GM04503 (cell line): Measurements from ENCODE around the gene GPR139.

ENCODE experiments used
- DNase-seq: peaks from one replicate; pipeline ENCODE4 v3.0.0-alpha.2; 2012; ENCODE audit warnings: low read depth

Gene GPR139

GRCh38 chr16:20053336-20053735, 20.4 kb downstream of the GPR139 start:
- no peak for DNase-seq

GRCh38 chr16:20051611-20052010, 22.1 kb downstream of the GPR139 start:
- DNase-seq: no peak

GRCh38 chr16:20051147-20051546, 22.5 kb downstream of the GPR139 start:
- no peak for DNase-seq

- DNase-seq: no peak
These were observed 23.9 kb downstream of the GPR139 start for GRCh38 chr16:20049831-20050230.

GRCh38 chr16:20045886-20046285, 27.8 kb downstream of the GPR139 start:
- DNase-seq: no peak

GRCh38 chr16:20042848-20043247, 30.8 kb downstream of the GPR139 start:
- DNase-seq: no peak

- DNase-seq: no peak
These were observed 31.6 kb downstream of the GPR139 start for GRCh38 chr16:20041924-20042596.

GRCh38 chr16:20040011-20040410, 33.7 kb downstream of the GPR139 start:
- DNase-seq: no peak

GRCh38 chr16:20029611-20030010, 44.1 kb downstream of the GPR139 start:
- no peak for DNase-seq

- no peak for DNase-seq
These were observed 47.2 kb downstream of the GPR139 start for GRCh38 chr16:20026361-20027072.

- DNase-seq: no peak
These were observed 50.5 kb downstream of the GPR139 start for GRCh38 chr16:20023190-20023589.

- DNase-seq: no peak
These were observed 52.7 kb downstream of the GPR139 start for GRCh38 chr16:20020976-20021375.

- no peak for DNase-seq
These were observed 53.6 kb downstream of the GPR139 start for GRCh38 chr16:20020083-20020482.

GRCh38 chr16:20016234-20016633, 57.5 kb downstream of the GPR139 start:
- no peak for DNase-seq

- no peak for DNase-seq
These were observed 68.8 kb downstream of the GPR139 start for GRCh38 chr16:20004931-20005330.

- DNase-seq: no peak
These were observed 70.8 kb downstream of the GPR139 start for GRCh38 chr16:20002936-20003335.

GRCh38 chr16:20001856-20002707, 71.6 kb downstream of the GPR139 start:
- no peak for DNase-seq

GRCh38 chr16:19997734-19998133, 76.0 kb downstream of the GPR139 start:
- no peak for DNase-seq

- DNase-seq: no peak
These were observed 76.4 kb downstream of the GPR139 start for GRCh38 chr16:19997264-19997663.

- no peak for DNase-seq
These were observed 79.1 kb downstream of the GPR139 start for GRCh38 chr16:19994466-19995170.

GRCh38 chr16:19991614-19992013, 82.1 kb downstream of the GPR139 start:
- no peak for DNase-seq

GRCh38 chr16:19984135-19984534, 89.6 kb downstream of the GPR139 start:
- DNase-seq: no peak
